ENCODE data around the gene RELT. TPM values are rescaled to one million over a fixed set of nuclear protein-coding genes. Genes with fewer than 3 reads are reported as not detected.

The RELT gene
- total and polyA plus RNA-seq, 2 experiments from 2014 or later = 2.0 to 6.3 TPM

GRCh38 chr11:73330569-73331093 lies 45.6 kb upstream of the RELT start:
- Histone ChIP-seq H4K20me1 (replicated peaks; ENCODE audit: insufficient read depth) (peaks cover 9% of the 10 kb centered on the region; the same call in 1 of the 2 replicates), H3K36me3 (ENCODE audit: insufficient read depth) (no peaks in the 10 kb centered on the region), H3K27me3 (ENCODE audit: insufficient read depth) (peaks cover 39% of the 10 kb centered on the region), H3K4me3 (peak overlapping the region; percentile 46; the same call in 1 of the 2 replicates), H3K4me1 (ENCODE audit: insufficient read depth) (peaks cover 45% of the 10 kb centered on the region), H3K9me2 (ENCODE audit: insufficient read depth) (no peaks in the 10 kb centered on the region), H3F3A (replicated peaks; ENCODE audit: low read depth) (0 out of 2 replicates have a peak, but pooled peaks cover 5% of the 10 kb centered on the region), H3K27ac (ENCODE audit: low read depth) (no peak overlapping the region), H2AFZ (no peak overlapping the region), H3K4me2 (peak overlapping the region; percentile 78), H3K79me2 (replicated peaks; ENCODE audit: insufficient read depth) (no peaks in the 10 kb centered on the region)
- Mint-ChIP-seq H3K4me1 (peaks cover 48% of the 10 kb centered on the region), H3K9me3 (no peaks in the 10 kb centered on the region), H3K27ac (no peak overlapping the region), H3K4me3 (no peak overlapping the region; the same call in 2 of the 3 replicates), H3K36me3 (ENCODE audit: low read depth) (no peaks in the 10 kb centered on the region), H3K27me3 (ENCODE audit: insufficient read depth, low read depth, poor library complexity) (peaks cover 56% of the 10 kb centered on the region)
- DNase-seq (ENCODE audit: low spot score) = peak; percentile 65
- TF ChIP-seq ZNF462 (CRISPR knock-in tag; IDR thresholded peaks at IDR 0.05) (no peak), CTCF (conservative IDR thresholded peaks at IDR 0.05; ENCODE audit: low read depth in 2 of 2) (peak; percentile 48 to 58)
- peak; percentile 49 for ATAC-seq

All from GM23338 (cell line).